GM19438 (cell line): ENCODE measurements around the gene INSR.
A peak's percentile ranks its signal among the peaks of the same experiment; 100 is the strongest.
"Not testable (repeated sequence)": the region's sequence is repeated elsewhere in the genome, so short reads cannot be mapped to it uniquely, and the experiment has no call there.

Experiments
- ATAC-seq: cut with Tn5 transposase; IDR thresholded peaks from one replicate; pipeline ENCODE4 v1.9.1; 2021; ENCODE audit warnings: low read depth; ENCODE audit not compliant: unreplicated experiment

INSR gene

DNA sequence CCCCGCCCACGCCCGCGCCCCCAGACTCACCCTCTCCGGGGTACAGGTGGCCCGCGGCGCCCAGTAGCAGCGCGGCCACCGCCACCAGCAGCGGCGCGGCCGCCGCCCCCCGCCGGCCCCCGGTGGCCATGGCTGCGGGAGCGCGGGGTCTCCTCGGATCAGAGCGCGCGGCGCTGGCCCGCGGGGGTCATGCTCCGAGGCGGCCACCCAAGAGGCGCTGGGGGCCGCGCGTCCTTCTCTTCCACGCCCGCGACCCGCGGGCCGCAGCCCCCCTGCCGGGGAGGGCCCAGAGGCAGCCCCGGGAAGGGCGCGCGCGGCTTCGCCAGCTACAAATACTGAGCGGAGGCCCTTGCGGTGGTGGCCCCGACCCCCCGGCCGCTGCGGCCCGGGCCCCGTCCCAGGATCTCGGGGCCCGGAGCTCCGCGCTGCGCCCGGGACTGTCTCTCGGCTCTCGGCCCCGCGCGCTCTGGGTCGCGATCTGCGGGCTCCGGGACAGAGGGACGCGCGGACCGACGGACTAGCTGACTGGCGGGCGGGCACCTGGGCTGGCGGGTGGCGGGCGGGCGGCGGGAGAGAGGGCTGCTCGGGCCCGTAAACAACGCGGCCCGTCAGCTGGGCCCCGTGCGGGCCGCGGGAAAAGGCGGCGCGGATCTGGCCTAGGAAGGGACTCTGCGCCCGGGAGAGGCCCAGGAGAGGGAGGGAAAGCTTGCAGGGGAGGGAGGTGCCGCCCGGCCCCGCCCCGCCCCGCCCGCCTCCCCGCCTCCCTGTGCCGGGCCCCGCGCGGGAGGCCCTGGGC is at the start of gene INSR:
Gene INSR (minus strand): TSS at position 653 of the 796 bp plus-strand sequence. CDS start 523 bp downstream, at position 130.
- peak; percentile 85 for ATAC-seq

DNA sequence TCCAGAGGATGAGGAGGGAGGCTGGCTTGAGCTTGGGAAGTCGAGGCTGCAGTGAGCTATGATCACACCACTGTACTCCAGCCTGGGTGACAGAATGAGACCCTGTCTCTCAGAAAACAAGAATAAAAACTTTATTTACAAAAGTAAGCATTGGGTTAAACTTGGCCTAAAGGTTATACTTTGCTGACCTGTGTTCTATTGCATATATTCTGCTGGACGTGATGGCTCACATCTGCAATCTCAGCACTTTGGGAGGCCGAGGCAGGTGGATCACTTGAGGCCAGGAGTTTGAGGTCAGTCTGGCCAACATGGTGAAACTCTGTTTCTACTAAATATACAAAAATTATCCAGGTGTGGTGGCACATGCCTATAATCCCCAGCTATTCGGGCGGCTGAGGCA is 47.9 kb upstream of the INSR start:
- ATAC-seq: no peak

DNA sequence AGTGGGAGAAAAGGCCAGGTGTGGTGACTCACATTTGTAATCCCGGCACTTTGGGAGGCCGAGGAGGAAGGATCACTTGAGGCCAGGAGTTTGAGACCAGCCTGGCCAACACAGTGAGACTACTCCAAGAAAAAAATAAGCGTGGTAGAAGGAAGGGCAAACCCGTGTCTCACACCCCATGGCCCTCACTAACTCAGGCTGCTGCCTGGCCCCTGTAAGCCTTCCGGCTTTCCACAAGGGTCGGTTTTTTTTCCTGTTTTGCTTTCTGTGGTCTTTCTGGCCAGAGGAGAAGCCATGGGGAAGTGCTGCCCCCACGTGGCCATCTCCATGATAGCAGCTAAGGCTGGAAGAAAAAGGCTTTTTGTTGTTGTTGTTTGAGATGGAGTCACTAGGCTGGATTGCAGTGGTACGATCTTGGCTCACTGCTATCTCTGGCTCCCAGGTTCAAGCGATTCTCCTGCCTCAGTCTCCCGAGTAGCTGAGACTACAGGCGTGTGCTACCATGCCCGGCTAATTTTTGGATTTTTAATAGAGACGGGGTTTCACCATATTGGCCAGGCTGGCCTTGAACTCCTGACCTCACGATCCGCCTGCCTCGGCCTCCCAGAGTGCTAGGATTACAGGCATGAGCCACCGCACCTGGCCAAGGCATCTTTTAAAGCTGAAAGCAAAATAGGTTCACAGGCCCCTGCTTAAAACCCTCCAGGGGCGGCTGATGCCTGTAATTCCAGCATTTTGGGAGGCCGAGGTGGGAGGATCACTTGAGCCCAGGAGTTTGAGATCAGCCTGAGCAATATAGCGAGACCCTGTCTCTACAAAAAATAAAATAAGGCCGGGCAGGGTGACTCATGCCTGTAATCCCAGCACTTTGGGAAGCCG is 47.0 kb upstream of the INSR start:
- ATAC-seq: no peak

DNA sequence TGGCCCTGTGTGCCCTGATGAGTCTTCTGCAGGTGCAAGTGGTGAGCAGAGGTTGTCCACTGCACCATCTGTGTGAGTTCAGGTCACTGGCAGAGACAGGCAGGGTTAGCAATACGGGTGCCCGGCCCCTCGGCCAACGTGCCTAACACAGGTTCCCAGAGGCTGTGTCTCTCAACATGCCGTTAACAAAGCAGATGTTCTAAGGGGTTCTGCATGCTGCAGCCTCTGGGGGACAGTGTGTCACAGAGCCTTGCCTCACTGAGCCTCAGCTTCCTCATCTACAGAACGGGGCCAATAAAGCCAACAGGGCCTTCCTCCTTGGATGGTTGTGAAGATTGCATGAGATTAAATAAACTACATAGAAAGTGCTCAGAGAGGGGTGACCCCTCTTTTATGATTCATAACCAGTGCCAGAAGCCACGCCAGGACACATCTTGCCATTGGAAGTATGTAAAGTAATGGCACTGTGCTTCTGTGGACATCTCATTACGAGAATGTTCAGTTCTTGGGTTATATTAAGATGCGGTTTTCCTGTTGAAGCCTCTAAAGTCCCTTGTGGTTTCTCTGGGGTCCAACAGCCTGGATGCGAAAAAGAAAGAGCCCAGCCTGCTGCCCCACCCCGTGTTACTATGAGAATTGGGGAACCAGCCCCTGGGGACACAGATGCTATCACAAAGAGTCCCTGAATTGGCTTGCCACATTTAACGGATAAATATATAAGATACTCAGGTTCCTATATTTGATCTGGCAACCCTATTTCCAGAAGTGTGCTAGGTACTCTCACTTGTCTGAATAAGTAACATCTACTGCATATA is 43.4 kb upstream of the INSR start:
- peak; percentile 68 for ATAC-seq

DNA sequence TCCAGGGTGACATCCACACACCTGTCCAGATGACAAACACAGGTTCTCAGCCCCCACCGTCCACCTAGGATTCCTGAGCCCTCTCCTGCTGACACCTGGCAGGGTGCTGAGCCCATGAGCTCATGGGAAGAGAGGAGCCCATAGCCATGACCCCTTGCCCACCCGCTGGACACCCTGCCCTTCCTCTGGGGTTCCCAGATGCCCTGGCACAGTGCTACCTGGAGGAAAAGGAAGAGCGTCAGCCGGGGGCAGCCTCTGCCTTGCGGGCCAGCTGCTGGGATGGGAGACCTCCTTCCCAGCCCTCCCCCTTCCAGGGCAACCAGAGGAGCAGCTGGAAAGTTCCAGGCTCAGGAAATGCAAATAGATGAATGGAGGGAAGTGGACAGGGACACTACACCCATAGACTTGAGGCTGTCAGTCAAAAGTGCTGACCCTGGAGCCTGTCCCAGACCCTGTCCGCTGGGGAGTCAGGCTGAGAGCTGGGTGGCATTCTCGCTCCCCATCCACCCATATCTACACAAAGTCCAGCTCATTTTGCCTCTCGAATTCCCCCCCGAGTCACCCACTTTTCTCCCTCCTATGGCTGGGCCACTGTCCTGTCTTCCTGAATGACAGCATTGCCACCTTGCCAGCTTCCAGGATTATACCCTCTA is 42.2 kb upstream of the INSR start:
- ATAC-seq: no peak

DNA sequence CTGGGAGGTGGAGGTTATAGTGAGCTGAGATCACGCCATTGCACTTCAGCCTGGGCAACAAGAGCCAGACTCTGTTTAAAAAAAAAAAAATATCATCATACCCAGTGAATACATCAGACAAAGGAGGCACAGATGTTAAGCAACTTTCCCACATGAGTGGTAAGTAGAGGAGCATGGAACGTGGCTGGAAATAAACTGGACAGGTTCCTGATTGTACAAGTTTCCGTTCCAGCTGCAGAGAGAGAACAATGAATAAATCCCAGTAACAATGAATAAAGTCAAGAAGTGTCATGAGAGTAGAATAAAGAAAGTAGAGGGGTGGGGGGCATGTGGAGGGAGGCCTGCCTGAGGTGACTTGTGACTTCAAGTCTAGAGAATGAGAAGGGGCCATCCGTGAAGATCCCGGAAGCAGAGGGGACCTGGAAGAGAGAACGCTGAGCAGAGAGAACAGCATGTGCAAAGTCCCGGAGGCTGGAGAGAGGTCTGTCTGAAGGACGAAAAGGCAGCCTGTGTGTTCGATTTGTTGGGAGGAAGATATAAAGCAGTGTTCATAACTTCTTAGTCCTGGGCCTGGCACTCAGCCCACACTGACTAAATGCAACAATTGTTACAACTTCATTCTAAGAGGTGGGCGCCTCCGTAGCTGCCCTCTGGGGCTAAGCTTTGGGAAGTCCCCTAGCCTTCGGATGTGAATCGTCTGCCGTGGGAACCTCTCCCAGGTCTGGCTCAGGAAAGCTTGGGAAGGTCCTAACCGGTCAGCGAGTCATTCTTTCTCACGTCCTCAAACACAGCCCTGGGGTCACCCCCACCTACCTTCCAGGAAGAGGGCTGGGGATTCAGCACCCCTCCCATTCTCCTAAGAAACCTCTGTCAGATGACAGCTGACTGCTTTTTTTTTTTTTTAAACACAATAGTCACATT is 39.2 kb upstream of the INSR start:
- ATAC-seq: no peak

DNA sequence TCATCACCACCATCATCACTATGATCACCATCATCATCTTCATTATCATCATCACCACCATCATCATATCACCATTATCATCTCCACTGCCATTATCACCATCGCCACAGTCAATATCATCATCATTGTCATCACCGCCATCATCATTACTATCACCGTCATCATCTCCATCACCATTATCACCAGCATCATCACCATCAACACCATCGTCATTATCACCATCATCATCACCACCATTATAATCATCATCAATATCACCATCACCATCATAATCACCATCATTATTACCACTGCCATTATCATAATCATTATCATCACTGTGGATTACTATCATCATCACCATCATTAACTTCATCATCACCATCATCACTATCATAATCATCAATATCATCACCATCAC is 37.2 kb upstream of the INSR start:
- no peak for ATAC-seq

DNA sequence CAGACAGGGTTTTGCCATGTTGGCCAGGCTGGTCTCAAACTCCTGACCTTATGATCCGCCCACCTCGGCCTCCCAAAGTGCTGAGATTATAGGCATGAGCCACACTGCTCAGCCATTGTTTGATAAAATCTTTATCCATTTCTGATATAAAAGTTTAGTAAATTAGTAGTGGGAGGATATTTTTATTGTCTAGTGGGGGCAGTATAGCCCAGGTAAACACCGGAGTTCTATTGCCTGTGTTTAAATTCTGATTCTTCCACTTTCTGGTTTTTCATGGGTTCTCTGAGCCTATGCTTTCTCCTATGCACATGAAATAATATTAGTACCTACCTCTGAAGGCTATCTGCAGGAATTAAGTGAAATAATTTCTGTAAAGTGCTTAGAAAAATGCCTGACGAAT is 34.4 kb upstream of the INSR start:
- no peak for ATAC-seq

DNA sequence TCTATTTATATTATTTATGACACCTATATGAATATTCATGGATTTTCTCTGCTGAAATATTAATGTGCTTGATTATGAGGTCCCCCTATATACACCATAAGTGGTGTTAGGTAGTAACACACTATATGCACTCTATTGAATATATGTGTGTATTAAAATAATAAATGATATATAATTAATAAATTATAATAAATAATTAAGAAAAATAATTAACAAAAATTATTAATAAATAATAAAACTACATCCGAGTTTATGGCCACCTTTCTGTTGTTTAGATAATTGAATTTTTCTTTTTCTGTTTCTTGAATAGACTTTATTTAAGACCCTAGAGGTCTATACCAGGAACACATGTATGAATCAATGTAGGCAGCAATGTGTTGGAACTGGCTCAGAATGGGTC is 33.6 kb upstream of the INSR start:
- ATAC-seq: no peak

DNA sequence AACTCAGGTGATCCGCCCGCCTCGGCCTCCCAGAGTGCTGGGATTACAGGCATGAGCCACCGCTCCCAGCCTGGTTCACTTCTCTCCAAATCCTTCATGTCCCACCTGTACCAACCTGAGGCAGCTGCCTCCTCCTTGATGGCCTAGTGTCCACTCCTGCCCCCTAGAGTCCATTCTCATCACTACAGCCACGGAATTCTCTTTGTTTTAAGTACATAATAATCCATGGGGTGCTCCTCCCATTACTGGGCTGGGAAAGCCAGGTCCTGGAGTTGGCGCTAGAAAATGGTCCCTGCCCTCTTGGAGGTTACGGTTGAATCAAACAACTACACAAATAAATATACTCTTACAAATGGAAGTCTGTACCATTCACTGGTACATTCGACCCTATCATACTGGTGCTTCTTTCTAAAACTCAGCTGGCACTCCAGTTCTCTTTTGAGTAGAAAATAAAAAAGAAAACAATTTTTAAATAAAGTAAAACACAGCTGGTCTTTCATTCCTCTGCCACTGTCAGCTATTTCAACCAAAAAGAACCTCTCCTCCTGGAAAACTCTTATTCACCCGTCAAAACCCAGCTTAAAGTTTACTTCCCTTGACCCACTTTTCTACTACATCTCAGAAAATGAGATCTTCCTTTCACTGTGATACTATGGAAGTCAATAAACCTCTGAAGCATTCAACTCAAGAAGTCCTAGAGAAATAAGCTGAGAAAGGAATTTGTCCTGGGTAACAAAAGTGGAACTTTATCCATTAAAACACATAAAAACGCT is 32.1 kb upstream of the INSR start:
- ATAC-seq: no peak

DNA sequence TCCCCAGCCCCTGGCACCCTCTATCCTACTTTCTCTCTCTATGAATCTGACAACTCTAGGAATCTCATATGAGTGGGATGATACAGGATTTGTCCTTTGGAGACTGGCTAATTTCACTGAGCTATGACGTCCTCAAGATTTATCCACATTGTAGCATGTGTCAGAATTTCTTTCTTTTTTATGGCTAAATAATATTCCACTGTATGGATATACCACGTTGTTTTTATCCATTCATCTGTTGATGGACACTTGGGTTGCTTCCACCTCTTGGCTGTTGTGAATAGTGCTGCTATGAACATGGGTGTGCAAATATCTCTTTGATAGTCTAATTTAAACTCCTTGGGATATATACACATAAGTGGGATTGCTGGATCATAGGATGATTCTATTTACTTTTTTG is 24.0 kb upstream of the INSR start:
- no peak for ATAC-seq

DNA sequence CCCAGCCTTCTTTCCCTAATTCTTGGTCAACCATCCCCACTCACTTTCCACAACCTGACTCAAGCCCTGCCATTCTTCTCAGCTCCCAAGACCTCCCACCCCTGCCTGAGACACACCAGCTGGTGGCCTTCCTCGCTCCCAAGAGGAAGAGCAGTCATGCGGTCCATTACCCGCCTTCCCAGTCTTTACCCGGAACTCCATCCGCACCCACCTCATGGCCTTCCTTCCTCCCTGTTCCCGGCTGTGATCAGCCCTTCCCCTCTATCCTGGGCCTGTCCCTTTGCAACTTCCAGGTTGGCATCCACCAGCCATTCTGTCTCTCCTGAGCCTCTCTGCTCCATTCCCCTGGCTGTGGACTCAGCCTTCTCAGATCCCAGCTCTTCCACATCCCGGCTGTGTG is 18.6 kb upstream of the INSR start:
- no peak for ATAC-seq

DNA sequence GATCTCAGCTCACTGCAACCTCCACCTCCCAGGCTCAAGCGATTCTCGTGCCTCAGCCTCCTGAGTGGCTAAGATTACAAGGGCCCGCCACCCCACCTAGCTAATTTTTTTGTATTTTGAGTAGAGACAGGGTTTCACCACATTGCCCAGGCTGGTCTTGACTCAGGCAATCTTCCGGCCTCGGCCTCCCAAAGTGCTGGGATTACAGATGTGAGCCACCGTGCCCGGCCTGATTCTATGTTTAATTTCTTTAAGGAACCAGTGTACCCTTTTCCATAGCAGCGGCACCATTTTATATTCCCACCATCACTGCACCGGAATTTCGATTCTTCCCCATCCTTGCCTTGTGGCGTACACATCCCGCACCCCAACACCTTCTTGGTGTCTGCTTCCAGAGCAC is 17.7 kb upstream of the INSR start:
- no peak for ATAC-seq

DNA sequence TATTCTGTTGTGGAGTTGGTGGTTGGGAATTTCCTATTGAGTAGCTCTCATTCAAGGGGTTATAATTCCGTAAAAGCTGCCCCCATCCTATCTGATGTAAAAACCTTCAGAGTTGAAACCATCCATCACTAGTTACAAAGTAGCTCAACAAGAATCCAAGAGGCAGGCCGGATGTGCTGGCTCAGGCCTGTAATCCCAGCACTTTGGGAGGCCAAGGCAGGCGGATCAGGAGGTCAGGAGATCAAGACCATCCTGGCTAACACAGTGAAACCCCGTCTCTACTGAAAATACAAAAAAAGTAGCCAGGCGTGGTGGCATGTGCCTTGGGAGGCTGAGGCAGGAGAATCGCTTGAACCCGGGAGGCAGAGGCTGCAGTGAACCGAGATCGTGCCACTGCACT is 14.1 kb upstream of the INSR start:
- not testable (repeated sequence) for ATAC-seq

DNA sequence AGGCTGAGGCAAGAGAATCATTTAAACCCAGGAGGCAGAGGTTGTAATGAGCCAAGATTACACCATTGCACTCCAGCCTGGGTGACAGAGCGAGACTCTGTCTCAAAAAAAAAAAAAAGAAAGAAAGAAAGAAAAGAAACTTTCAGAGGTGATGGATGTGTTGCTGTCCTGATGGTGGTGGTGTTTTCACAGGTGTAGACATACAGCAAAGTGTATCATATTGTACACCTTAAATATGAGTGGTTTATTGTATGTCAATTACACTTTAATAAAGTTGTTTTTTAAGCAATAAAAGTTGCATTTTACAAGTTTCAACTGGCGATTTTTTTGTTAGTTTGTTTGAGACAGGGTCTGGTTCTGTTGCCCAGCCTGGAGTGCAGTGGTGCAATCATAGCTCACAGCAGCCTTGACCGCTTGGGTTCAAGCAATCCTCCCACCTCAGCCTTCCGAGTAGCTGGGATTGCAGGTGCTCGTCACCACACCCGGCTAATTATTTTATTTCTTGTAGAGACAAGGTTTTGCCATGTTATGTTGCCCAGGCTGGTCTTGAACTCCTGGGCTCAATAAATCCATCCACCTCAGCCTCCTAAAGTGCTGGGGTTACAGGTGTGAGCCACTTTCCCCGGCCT is 13.5 kb upstream of the INSR start:
- no peak for ATAC-seq

DNA sequence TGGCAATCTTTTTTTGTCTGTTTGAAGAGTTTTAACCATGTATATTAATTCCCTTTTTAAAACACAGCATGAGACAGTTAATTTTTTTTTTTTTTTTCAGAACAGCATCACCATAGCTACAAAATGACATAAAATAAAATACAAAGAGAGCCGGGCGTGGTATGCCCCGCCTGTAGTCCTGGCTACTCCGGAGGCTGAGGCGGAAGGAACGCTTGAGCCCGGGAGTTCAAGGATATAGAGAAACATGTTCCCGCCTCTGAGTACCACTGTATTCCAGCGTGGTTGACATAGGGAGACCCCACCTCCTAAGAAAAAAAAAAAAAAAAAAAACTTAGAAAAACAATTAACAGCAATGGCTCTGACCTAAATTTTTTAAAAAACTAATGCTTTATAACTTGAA is 10.0 kb upstream of the INSR start:
- ATAC-seq: no peak

DNA sequence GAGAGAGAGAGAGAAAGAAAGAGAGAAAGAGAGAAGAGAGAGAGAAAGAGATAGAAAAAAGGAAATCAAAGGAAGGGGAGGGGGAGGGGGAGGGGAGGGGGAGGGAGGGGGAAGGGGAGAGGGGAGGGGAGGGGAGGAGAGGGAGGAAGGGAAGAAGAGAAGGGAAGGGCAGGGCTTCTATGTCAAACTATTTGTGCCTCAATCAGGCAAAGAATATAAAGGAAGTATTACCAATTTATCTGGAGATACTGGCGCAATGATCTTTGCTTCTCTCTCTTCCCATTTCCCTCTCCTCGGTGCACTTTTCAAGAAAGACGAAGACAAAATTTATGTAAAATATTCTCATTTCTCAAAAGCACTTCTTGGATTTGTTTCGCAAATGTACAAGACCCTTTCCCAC is 9.3 kb upstream of the INSR start:
- no peak for ATAC-seq

DNA sequence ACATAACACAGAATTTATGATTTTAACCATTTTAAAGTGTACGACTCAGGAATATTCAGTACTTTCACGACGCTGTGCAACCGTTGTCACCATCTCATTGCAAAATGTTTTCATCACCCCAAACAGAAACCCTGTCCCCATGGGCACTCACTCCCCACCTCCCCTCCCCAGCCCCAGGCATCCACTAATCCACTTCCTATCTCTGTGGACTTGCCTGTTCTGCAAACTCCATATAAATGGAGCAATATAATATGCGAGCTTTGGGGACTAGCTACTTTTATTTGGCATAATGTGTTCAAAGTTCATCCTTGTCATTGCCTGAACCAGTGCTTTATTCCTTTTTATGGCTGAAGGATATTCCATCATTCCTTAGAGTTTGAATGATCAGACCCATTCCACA is 7.3 kb upstream of the INSR start:
- ATAC-seq: no peak
